Measurements from ENCODE around the gene FABP7. TPM values are rescaled to one million over a fixed set of nuclear protein-coding genes. Genes with fewer than 3 reads are reported as not detected.

Gene FABP7
- total RNA-seq (2022), result 0.63 TPM in 1 of 2 replicates, not detected in the other
- percentile 12 among the genes with signal in this experiment for Bru-seq, nascent RNA
- percentile 12 among the genes with signal in this experiment for BruChase-seq, experiment 1, labeled RNA remaining after a 2-hour chase
- BruChase-seq, experiment 2, labeled RNA remaining after a 6-hour chase, result percentile 21 among the genes with signal in this experiment
- long read RNA-seq, result 0 reads

- BruUV-seq (replicated peaks), result no TSS peak
- H3K4me1 Mint-ChIP-seq (ENCODE audit: low read depth, unreplicated experiment), result peaks cover 12% of the 10 kb centered on the region
- H3K27me3 Mint-ChIP-seq (ENCODE audit: insufficient read depth, unreplicated experiment), result no peaks in the 10 kb centered on the region
- no peak for DNase-seq
- Histone ChIP-seq H3K9me3 (no peaks in the 10 kb centered on the region), H3K4me3 (ENCODE audit: low read depth, low read length) (no peak within 1 kb of the TSS), H3K36me3 (ENCODE audit: control insufficient read depth, insufficient read depth, low read length) (no peaks in the 10 kb centered on the region), H3K4me1 (peaks cover 6% of the 10 kb centered on the region; the same call in 1 of the 2 replicates), H3K27me3 (replicated peaks; ENCODE audit: control insufficient read depth, insufficient read depth, low read length) (no peaks in the 10 kb centered on the region)
- H3K9me3 Mint-ChIP-seq (ENCODE audit: unreplicated experiment), result peaks cover 15% of the 10 kb centered on the region
- ChIA-PET CTCF (no interaction called here), POLR2A (no interaction called here)
- H3K4me3 Mint-ChIP-seq (ENCODE audit: unreplicated experiment), result no peak within 1 kb of the TSS
- intact Hi-C loops (cut with micrococcal nuclease; ENCODE audit: unreplicated experiment), result no loop called here
- no peak for TF ChIP-seq CTCF (IDR thresholded peaks at IDR 0.05; ENCODE audit: insufficient read depth in 1 of 2, low read depth in 1 of 2, low read length in 1 of 2, severe bottlenecking in 1 of 2, unreplicated experiment in 1 of 2)
- peaks cover 5% of the 10 kb centered on the region for H3K36me3 Mint-ChIP-seq (ENCODE audit: insufficient read depth, unreplicated experiment)
- H3K27ac Mint-ChIP-seq (ENCODE audit: unreplicated experiment), result no peak within 1 kb of the TSS
These were observed at the start of gene FABP7 for GRCh38 chr6:122779667-122780066. TSS of gene FABP7 (plus strand) at chr6:122779716. CDS start at chr6:122779795, 79 bp downstream.

GRCh38 chr6:122730334-122730733 lies 49.2 kb upstream of the FABP7 start:
- Mint-ChIP-seq H3K9me3 (ENCODE audit: unreplicated experiment) (no peaks in the 10 kb centered on the region), H3K36me3 (ENCODE audit: insufficient read depth, unreplicated experiment) (no peaks in the 10 kb centered on the region), H3K4me3 (ENCODE audit: unreplicated experiment) (no peak overlapping the region), H3K4me1 (ENCODE audit: low read depth, unreplicated experiment) (peaks cover 12% of the 10 kb centered on the region), H3K27ac (ENCODE audit: unreplicated experiment) (no peak overlapping the region), H3K27me3 (ENCODE audit: insufficient read depth, unreplicated experiment) (no peaks in the 10 kb centered on the region)
- BruUV-seq (replicated peaks), result no TSS peak
- CTCF ChIA-PET, result interaction anchor here (5.0 kb wide), 1 partner anchor 109 kb away, joined by 51 read pairs; no protein-coding TSS in a partner anchor
- Histone ChIP-seq H3K4me1 (peaks cover 4% of the 10 kb centered on the region; the same call in 1 of the 2 replicates), H3K4me3 (ENCODE audit: low read depth, low read length) (no peak overlapping the region), H3K9me3 (no peaks in the 10 kb centered on the region), H3K27me3 (replicated peaks; ENCODE audit: control insufficient read depth, insufficient read depth, low read length) (no peaks in the 10 kb centered on the region), H3K36me3 (ENCODE audit: control insufficient read depth, insufficient read depth, low read length) (no peaks in the 10 kb centered on the region)
- DNase-seq, result no peak
- POLR2A ChIA-PET, result no interaction called here
- intact Hi-C loops (cut with micrococcal nuclease; ENCODE audit: unreplicated experiment), result loop anchor here (1.0 to 5.0 kb wide), 3 partner anchors 109 to 587 kb away; no protein-coding TSS in a partner anchor
- no peak for TF ChIP-seq CTCF (IDR thresholded peaks at IDR 0.05; ENCODE audit: insufficient read depth in 1 of 2, low read depth in 1 of 2, low read length in 1 of 2, severe bottlenecking in 1 of 2, unreplicated experiment in 1 of 2)

- H3K4me1 ChIP-seq, result peaks cover 9% of the 10 kb centered on the region; the same call in 1 of the 2 replicates
- Mint-ChIP-seq H3K27ac (ENCODE audit: unreplicated experiment) (no peak overlapping the region), H3K27me3 (ENCODE audit: insufficient read depth, unreplicated experiment) (no peaks in the 10 kb centered on the region), H3K4me1 (ENCODE audit: low read depth, unreplicated experiment) (peaks cover 15% of the 10 kb centered on the region), H3K36me3 (ENCODE audit: insufficient read depth, unreplicated experiment) (no peaks in the 10 kb centered on the region), H3K4me3 (ENCODE audit: unreplicated experiment) (no peak overlapping the region), H3K9me3 (ENCODE audit: unreplicated experiment) (no peaks in the 10 kb centered on the region)
- TF ChIP-seq CTCF (IDR thresholded peaks at IDR 0.05; ENCODE audit: insufficient read depth in 1 of 2, low read depth in 1 of 2, low read length in 1 of 2, severe bottlenecking in 1 of 2, unreplicated experiment in 1 of 2), result peak; percentile 59 to 62
- ChIA-PET CTCF (interaction anchor here (5.0 kb wide), 1 partner anchor 108 kb away, joined by 51 read pairs; no protein-coding TSS in a partner anchor), POLR2A (no interaction called here)
- no peak overlapping the region for H3K4me3 ChIP-seq (ENCODE audit: low read depth, low read length)
- H3K27me3 ChIP-seq (replicated peaks; ENCODE audit: control insufficient read depth, insufficient read depth, low read length), result no peaks in the 10 kb centered on the region
- peak in 1 of 2 experiments; percentile 37 for DNase-seq
- no peaks in the 10 kb centered on the region for H3K9me3 ChIP-seq
- BruUV-seq (replicated peaks), result no TSS peak
- H3K36me3 ChIP-seq (ENCODE audit: control insufficient read depth, insufficient read depth, low read length), result no peaks in the 10 kb centered on the region
- intact Hi-C loops (cut with micrococcal nuclease; ENCODE audit: unreplicated experiment), result loop anchor here (1.0 to 5.0 kb wide), 5 partner anchors 40 to 586 kb away; partner anchors contain the start of gene SMPDL3A
These were observed 48.6 kb upstream of the FABP7 start for GRCh38 chr6:122730775-122731386.

Data from Caco-2 (cell line).